Posterior vena cava (tissue), 2 donors: ENCODE results near the gene PRSS50. TPM values are rescaled to one million over a fixed set of nuclear protein-coding genes. Genes with fewer than 3 reads are reported as not detected.
A peak's percentile ranks its signal among the peaks of the same experiment; 100 is the strongest.

Source experiments
- DNase-seq: peaks from one replicate; pipeline ENCODE4 v3.0.0-alpha.2; 2020; ENCODE audit warnings: low spot score
- intact Hi-C, 2 donors: fragments of 100-400 bp; cut with DNase I; formaldehyde crosslinking; loops; one replicate each; pipeline versions ENCODE4 v1.14.1 to v1.14.2; 2022 to 2023
- total RNA-seq, 2 donors: library from RNA; stranded (reverse); fragmentation: NEBNext Ultra II Directional; extraction: Animal tissue kit (Norgen Biotek cat#: 25700); gene quantifications; one replicate each; pipeline ENCODE4 v1.2.1, GENCODE V29; 2021
- donor health status: DM: yes; HTN: yes; CAD: no.
- donor health status: DM: yes; HTN: yes; CAD: no.

Gene PRSS50
- total RNA-seq, 2 donors from 2014 or later, result not detected

- DNase-seq, result peak; percentile 64
Measured at GRCh38 chr3:46711305-46711704, 6.4 kb downstream of the PRSS50 start.

GRCh38 chr3:46710671-46711295, 6.9 kb downstream of the PRSS50 start:
- DNase-seq, result peak; percentile 28
- intact Hi-C loops, result loop anchor here (5.0 to 10.0 kb wide), 2 partner anchors 284 to 1087 kb away; no protein-coding TSS in a partner anchor

More at GRCh38 chr3:46711305-46711704, 6.4 kb downstream of the PRSS50 start:
- intact Hi-C loops, result loop anchor here (5.0 to 10.0 kb wide), 2 partner anchors 283 to 1086 kb away; no protein-coding TSS in a partner anchor

- intact Hi-C loops, result loop anchor here (5.0 to 10.0 kb wide), 2 partner anchors 285 to 1087 kb away; no protein-coding TSS in a partner anchor
- DNase-seq, result peak; percentile 65
Measured at GRCh38 chr3:46710229-46710628, 7.4 kb downstream of the PRSS50 start.

- intact Hi-C loops, result loop anchor here (5.0 to 10.0 kb wide), 6 partner anchors 155 to 1088 kb away; partner anchors contain the start of gene MYL3 (in 1 of the 2)
- DNase-seq, result peak; percentile 51
Measured at GRCh38 chr3:46709721-46710120, 7.9 kb downstream of the PRSS50 start.

GRCh38 chr3:46709157-46709654, 8.5 kb downstream of the PRSS50 start:
- intact Hi-C loops, result loop anchor here (5.0 to 10.0 kb wide), 4 partner anchors 156 to 616 kb away; partner anchors contain the start of gene MYL3 (in 1 of the 2)
- DNase-seq, result no peak

GRCh38 chr3:46708401-46709156, 9.1 kb downstream of the PRSS50 start:
- intact Hi-C loops, result loop anchor here (5.0 to 10.0 kb wide), 4 partner anchors 156 to 616 kb away; partner anchors contain the start of gene MYL3 (in 1 of the 2)
- DNase-seq, result peak; percentile 78

GRCh38 chr3:46707601-46708011, 10.1 kb downstream of the PRSS50 start:
- peak; percentile 53 for DNase-seq
- intact Hi-C loops, result loop anchor here (5.0 to 10.0 kb wide), 4 partner anchors 157 to 617 kb away; partner anchors contain the start of gene MYL3 (in 1 of the 2)

- peak; percentile 69 for DNase-seq
- intact Hi-C loops, result loop anchor here (5.0 to 10.0 kb wide), 4 partner anchors 158 to 618 kb away; partner anchors contain the start of gene MYL3 (in 1 of the 2)
Measured at GRCh38 chr3:46706771-46707582, 10.7 kb downstream of the PRSS50 start.

- intact Hi-C loops, result loop anchor here (5.0 to 10.0 kb wide), 4 partner anchors 159 to 619 kb away; partner anchors contain the start of gene MYL3 (in 1 of the 2)
- DNase-seq, result peak; percentile 67
Measured at GRCh38 chr3:46705751-46706552, 11.7 kb downstream of the PRSS50 start.

GRCh38 chr3:46705022-46705530, 12.6 kb downstream of the PRSS50 start:
- peak; percentile 90 for DNase-seq
- intact Hi-C loops, result loop anchor here (5.0 to 10.0 kb wide), 4 partner anchors 160 to 620 kb away; partner anchors contain the start of gene MYL3 (in 1 of the 2)

GRCh38 chr3:46704346-46704745, 13.3 kb downstream of the PRSS50 start:
- DNase-seq, result peak; percentile 38
- intact Hi-C loops, result loop anchor here in 1 of 2 donors (10.0 kb wide), 2 partner anchors 160 to 620 kb away; partner anchors contain the start of gene MYL3

- no peak for DNase-seq
Measured at GRCh38 chr3:46703013-46703520, 14.6 kb downstream of the PRSS50 start.

GRCh38 chr3:46702246-46703012, 15.2 kb downstream of the PRSS50 start:
- intact Hi-C loops, result loop anchor here in 1 of 2 donors (10.0 kb wide), 2 partner anchors 162 to 622 kb away; partner anchors contain the start of gene MYL3
- no peak for DNase-seq

More at GRCh38 chr3:46703013-46703520, 14.6 kb downstream of the PRSS50 start:
- intact Hi-C loops, result loop anchor here in 1 of 2 donors (10.0 kb wide), 2 partner anchors 162 to 622 kb away; partner anchors contain the start of gene MYL3

GRCh38 chr3:46701181-46701939, 16.3 kb downstream of the PRSS50 start, which contains the start of gene TMIE:
TMIE (plus strand) TSS chr3:46701392; CDS start chr3:46701488, 96 bp downstream.
- no peak for DNase-seq
- intact Hi-C loops, result loop anchor here in 1 of 2 donors (10.0 kb wide), 2 partner anchors 163 to 623 kb away; partner anchors contain the start of gene MYL3

- intact Hi-C loops, result loop anchor here in 1 of 2 donors (10.0 kb wide), 2 partner anchors 164 to 624 kb away; partner anchors contain the start of gene MYL3
Measured at GRCh38 chr3:46700772-46701171, 16.9 kb downstream of the PRSS50 start.

More at GRCh38 chr3:46700772-46701171, 16.9 kb downstream of the PRSS50 start:
- no peak for DNase-seq
